Measurements from ENCODE around the gene RNF113B.

RNF113B gene

GRCh38 chr13:98173431-98174152 is 3.5 kb downstream of the RNF113B start:
- no peak for DNase-seq

- no peak for DNase-seq
These were observed 4.3 kb downstream of the RNF113B start for GRCh38 chr13:98172590-98173422.

GRCh38 chr13:98171900-98172589 is 5.0 kb downstream of the RNF113B start:
- DNase-seq, result no peak

- DNase-seq, result no peak
These were observed 7.7 kb downstream of the RNF113B start for GRCh38 chr13:98169331-98169730.

- no peak for DNase-seq
These were observed 14.1 kb downstream of the RNF113B start for GRCh38 chr13:98162935-98163334.

- no peak for DNase-seq
These were observed 18.7 kb downstream of the RNF113B start for GRCh38 chr13:98158172-98158899.

GRCh38 chr13:98157609-98158008 is 19.5 kb downstream of the RNF113B start:
- DNase-seq, result no peak

- DNase-seq, result no peak
These were observed 19.9 kb downstream of the RNF113B start for GRCh38 chr13:98157188-98157587.

GRCh38 chr13:98156259-98156658 is 20.8 kb downstream of the RNF113B start:
- DNase-seq, result no peak

GRCh38 chr13:98155475-98156109 is 21.5 kb downstream of the RNF113B start:
- no peak for DNase-seq

- no peak for DNase-seq
These were observed 26.1 kb downstream of the RNF113B start for GRCh38 chr13:98150832-98151479.

GRCh38 chr13:98147521-98147920 is 29.5 kb downstream of the RNF113B start:
- no peak for DNase-seq

GRCh38 chr13:98144801-98145350 is 32.2 kb downstream of the RNF113B start:
- DNase-seq, result no peak

- DNase-seq, result no peak
These were observed 32.9 kb downstream of the RNF113B start for GRCh38 chr13:98144027-98144741.

- no peak for DNase-seq
These were observed 33.5 kb downstream of the RNF113B start for GRCh38 chr13:98143601-98144026.

- DNase-seq, result no peak
These were observed 33.9 kb downstream of the RNF113B start for GRCh38 chr13:98143157-98143553.

- peak; percentile 20 for DNase-seq
These were observed 34.5 kb downstream of the RNF113B start, which contains the start of gene FARP1 for GRCh38 chr13:98142380-98143156. Gene FARP1 (plus strand): TSS chr13:98143094. CDS start chr13:98213243, 70,149 bp downstream.

GRCh38 chr13:98141509-98142379 is 35.3 kb downstream of the RNF113B start:
- DNase-seq, result no peak

- DNase-seq, result no peak
These were observed 36.0 kb downstream of the RNF113B start for GRCh38 chr13:98141091-98141490.

All from stimulated activated CD4-positive, alpha-beta T cell treated with anti-CD3 and anti-CD28 coated beads, Interleukin-12 subunit alpha, Interleukin-12 subunit beta, amount 100 ng/mL, for 4 hours (primary cell).